Inflammatory macrophage treated with lipopolysaccharide for 4 hours (primary cell): ENCODE results near the gene EIF4B.
A peak's percentile ranks its signal among the peaks of the same experiment; 100 is the strongest.
"Not testable (repeated sequence)": the region's sequence is repeated elsewhere in the genome, so short reads cannot be mapped to it uniquely, and the experiment has no call there.

Experiments used
- DNase-seq: peaks from one replicate; pipeline ENCODE4 v3.0.0-alpha.2; 2020

Gene EIF4B

GRCh38 chr12:53005986-53006809 lies at the start of gene EIF4B:
Gene EIF4B (plus strand): TSS chr12:53006456. CDS start chr12:53006484, 28 bp downstream.
- DNase-seq, result peak; percentile 100

- no peak for DNase-seq
Measured at GRCh38 chr12:52956987-52957386, 49.3 kb upstream of the EIF4B start.

GRCh38 chr12:52964556-52965336 lies 41.5 kb upstream of the EIF4B start:
- DNase-seq, result no peak

- DNase-seq, result no peak
Measured at GRCh38 chr12:52965337-52965731, 40.9 kb upstream of the EIF4B start.

GRCh38 chr12:52969166-52969795 lies 37.0 kb upstream of the EIF4B start:
- no peak for DNase-seq

- no peak for DNase-seq
Measured at GRCh38 chr12:52969828-52970569, 36.3 kb upstream of the EIF4B start.

- DNase-seq, result peak; percentile 18
Measured at GRCh38 chr12:52971679-52972329, 34.5 kb upstream of the EIF4B start.

- DNase-seq, result no peak
Measured at GRCh38 chr12:52975204-52975603, 31.1 kb upstream of the EIF4B start.

GRCh38 chr12:52975820-52976573 lies 30.3 kb upstream of the EIF4B start:
- no peak for DNase-seq

- DNase-seq, result no peak
Measured at GRCh38 chr12:52976574-52977071, 29.6 kb upstream of the EIF4B start.

- DNase-seq, result no peak
Measured at GRCh38 chr12:52977170-52977569, 29.1 kb upstream of the EIF4B start.

- no peak for DNase-seq
Measured at GRCh38 chr12:52980096-52980649, 26.1 kb upstream of the EIF4B start.

GRCh38 chr12:52980650-52981423 lies 25.4 kb upstream of the EIF4B start:
- DNase-seq, result peak; percentile 90

- no peak for DNase-seq
Measured at GRCh38 chr12:52984136-52984535, 22.1 kb upstream of the EIF4B start.

GRCh38 chr12:52988898-52989297 lies 17.4 kb upstream of the EIF4B start:
- peak; percentile 19 for DNase-seq

GRCh38 chr12:52990206-52990605 lies 16.1 kb upstream of the EIF4B start:
- no peak for DNase-seq

GRCh38 chr12:52992240-52992639 lies 14.0 kb upstream of the EIF4B start:
- DNase-seq, result not testable (repeated sequence)

- DNase-seq, result no peak
Measured at GRCh38 chr12:52992699-52993557, 13.3 kb upstream of the EIF4B start.

GRCh38 chr12:52993558-52993869 lies 12.7 kb upstream of the EIF4B start:
- DNase-seq, result no peak
